AG04449 (cell line): ENCODE results near the gene ARG2.

Experiments
- CTCF ChIA-PET: fragments of 350-600 bp; formaldehyde crosslinking; extraction: SDS; loops from one replicate; lab custom pipeline; 2021; ENCODE audit warnings: antibody characterized with exemption; lab: Yijun Ruan, JAX
- POLR2A ChIA-PET: fragments of 400-600, 350-600 bp; formaldehyde crosslinking; extraction: SDS; loops from one replicate; lab custom pipeline; 2020; ENCODE audit warnings: antibody characterized with exemption, inconsistent platforms; lab: Yijun Ruan, JAX
- DNase-seq: peaks from one replicate; pipeline ENCODE4 v3.0.0-alpha.2; 2010; ENCODE audit warnings: low read depth, low spot score
- H3K4me3 ChIP-seq: 2 replicates; pipeline ENCODE4 v1.5.1; 2011; ENCODE audit warnings: low read depth, mild to moderate bottlenecking, control low read depth, low read length
- TF ChIP-seq, protein P1 (sequence below): IDR thresholded peaks from one replicate; pipeline ENCODE4 v1.5.1; 2011; ENCODE audit warnings: mild to moderate bottlenecking, moderate library complexity, low read length, control low read depth, inconsistent platforms; ENCODE audit not compliant: insufficient read depth; ENCODE audit errors: missing control alignments

Gene ARG2

DNA sequence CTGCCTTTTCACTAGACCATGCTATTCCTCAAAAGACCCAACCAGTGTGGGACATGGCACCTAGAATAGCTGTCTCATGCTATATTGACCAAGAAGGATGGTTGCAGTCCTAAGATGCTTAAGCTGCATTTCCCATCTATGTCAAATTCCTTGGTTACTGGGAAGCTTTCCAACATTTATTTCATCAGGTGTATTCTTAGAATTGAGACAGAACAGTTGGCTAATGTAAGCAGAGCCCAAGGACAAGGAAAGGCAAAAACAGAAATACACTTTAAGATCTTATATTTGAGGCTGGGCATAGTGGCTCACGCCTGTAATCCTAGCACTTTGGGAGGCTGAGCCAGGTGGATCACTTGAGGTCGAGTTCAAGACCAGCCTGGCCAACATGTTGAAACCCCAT lies 24.7 kb downstream of the ARG2 start:
- CTCF ChIA-PET = interaction anchor here (1.0 to 3.5 kb wide), 7 partner anchors 9 to 60 kb away, joined by 3 to 12 read pairs (median 4); no protein-coding TSS in a partner anchor

DNA sequence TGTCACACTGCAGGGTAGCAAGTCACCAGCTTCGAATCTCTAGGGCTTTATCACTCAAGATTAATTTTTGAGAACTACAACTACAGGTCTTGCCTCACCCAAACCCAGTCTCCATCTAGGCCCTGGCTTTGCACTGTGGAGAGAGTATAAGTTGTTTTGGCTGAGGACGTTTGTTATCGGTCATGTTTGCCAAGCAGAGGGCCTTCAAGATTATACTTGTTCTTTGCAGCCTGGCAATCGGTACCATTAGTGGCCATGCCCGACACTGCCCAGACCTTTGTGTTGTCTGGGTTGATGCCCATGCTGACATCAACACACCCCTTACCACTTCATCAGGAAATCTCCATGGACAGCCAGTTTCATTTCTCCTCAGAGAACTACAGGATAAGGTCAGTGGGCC lies 25.7 kb downstream of the ARG2 start:
- no peak for DNase-seq
- TF ChIP-seq, protein P1, sequence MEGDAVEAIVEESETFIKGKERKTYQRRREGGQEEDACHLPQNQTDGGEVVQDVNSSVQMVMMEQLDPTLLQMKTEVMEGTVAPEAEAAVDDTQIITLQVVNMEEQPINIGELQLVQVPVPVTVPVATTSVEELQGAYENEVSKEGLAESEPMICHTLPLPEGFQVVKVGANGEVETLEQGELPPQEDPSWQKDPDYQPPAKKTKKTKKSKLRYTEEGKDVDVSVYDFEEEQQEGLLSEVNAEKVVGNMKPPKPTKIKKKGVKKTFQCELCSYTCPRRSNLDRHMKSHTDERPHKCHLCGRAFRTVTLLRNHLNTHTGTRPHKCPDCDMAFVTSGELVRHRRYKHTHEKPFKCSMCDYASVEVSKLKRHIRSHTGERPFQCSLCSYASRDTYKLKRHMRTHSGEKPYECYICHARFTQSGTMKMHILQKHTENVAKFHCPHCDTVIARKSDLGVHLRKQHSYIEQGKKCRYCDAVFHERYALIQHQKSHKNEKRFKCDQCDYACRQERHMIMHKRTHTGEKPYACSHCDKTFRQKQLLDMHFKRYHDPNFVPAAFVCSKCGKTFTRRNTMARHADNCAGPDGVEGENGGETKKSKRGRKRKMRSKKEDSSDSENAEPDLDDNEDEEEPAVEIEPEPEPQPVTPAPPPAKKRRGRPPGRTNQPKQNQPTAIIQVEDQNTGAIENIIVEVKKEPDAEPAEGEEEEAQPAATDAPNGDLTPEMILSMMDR = no peak
- ChIA-PET POLR2A (interaction anchor here (1.7 kb wide), 1 partner anchor 8 kb away, joined by 5 read pairs; no protein-coding TSS in a partner anchor), CTCF (interaction anchor here (1.1 to 3.5 kb wide), 3 partner anchors 20 to 22 kb away, joined by 3 to 12 read pairs (median 3); no protein-coding TSS in a partner anchor)
- H3K4me3 ChIP-seq = no peak overlapping the region

More for the DNA sequence above, 24.7 kb downstream of the ARG2 start:
- no peak for DNase-seq
- no peak overlapping the region for H3K4me3 ChIP-seq
- TF ChIP-seq, protein P1 = no peak
- POLR2A ChIA-PET = interaction anchor here (1.7 kb wide), 1 partner anchor 9 kb away, joined by 5 read pairs; no protein-coding TSS in a partner anchor

DNA sequence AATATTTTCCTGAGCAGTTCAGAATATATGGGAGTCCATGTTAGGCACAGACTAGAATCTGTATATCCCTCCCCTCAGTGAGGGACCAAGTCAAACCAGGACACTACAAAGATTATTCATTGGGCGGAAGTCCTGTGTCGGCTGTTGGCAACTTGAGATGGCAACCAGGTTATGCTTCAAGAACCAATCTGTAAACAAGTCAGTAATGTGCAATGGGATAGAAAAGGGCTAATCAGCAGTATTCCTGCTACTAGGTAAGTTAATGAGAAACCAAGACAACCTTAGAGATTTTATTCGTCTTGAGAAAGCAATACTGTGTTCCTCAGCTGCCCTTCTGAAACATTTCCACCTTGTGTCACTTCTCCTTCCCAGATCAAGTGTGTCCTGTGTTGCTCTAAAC lies 26.4 kb downstream of the ARG2 start:
- no peak overlapping the region for H3K4me3 ChIP-seq
- ChIA-PET CTCF (no interaction called here), POLR2A (no interaction called here)
- TF ChIP-seq, protein P1 = no peak
- no peak for DNase-seq

DNA sequence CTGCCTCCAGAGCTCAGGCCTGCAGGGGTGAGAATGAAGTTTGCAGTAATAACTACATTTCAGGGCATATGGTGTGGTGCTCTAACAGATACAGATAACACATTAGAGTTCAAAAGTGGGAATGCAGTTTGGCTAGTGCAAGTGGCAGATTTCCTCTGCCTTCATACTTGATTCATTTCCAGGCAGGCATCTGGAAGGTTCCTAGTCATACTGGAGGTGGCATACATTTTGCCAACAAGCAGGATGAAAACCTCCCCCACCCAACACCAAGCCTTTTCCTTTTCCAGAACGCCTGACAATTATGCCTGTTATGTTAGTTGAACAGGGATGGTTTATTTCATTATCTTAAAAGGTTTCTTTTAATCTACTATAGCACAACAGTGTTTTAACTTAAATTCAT lies 30.4 kb downstream of the ARG2 start:
- no peak for DNase-seq
- TF ChIP-seq, protein P1 = no peak
- H3K4me3 ChIP-seq = no peak overlapping the region
- POLR2A ChIA-PET = no interaction called here
- CTCF ChIA-PET = interaction anchor here (1.5 to 1.9 kb wide), 2 partner anchors 17 to 31 kb away, joined by 5 to 9 read pairs; no protein-coding TSS in a partner anchor

DNA sequence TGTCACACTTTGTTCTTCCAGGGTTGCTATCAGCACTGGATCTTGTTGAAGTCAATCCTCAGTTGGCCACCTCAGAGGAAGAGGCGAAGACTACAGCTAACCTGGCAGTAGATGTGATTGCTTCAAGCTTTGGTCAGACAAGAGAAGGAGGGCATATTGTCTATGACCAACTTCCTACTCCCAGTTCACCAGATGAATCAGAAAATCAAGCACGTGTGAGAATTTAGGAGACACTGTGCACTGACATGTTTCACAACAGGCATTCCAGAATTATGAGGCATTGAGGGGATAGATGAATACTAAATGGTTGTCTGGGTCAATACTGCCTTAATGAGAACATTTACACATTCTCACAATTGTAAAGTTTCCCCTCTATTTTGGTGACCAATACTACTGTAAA lies 31.0 kb downstream of the ARG2 start:
- CTCF ChIA-PET = interaction anchor here (1.5 to 8.8 kb wide), 3 partner anchors 16 to 32 kb away, joined by 5 to 109 read pairs (median 9); partner anchors contain the start of gene VTI1B
- DNase-seq = no peak
- no peak overlapping the region for H3K4me3 ChIP-seq
- TF ChIP-seq, protein P1 = no peak
- POLR2A ChIA-PET = no interaction called here

DNA sequence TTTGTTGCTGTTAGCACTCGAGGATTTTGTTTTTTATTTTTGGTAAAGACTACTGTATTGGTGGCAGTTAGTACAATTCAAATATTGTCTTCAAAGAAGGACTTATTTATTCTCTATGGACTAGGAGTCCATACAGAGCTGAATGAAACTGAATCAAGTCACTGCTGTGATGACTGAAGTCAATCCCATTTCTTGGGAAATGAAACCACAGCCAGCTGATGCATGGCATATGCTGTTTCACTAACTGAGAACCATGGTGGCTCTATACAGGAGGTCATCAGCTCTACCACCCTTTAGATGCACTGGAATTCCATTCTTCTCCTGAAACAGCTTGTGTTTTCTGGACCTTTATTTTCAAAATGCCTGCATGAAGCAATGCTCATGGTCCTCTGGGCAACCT lies 32.5 kb downstream of the ARG2 start:
- CTCF ChIA-PET = interaction anchor here (1.0 to 8.8 kb wide), 9 partner anchors 9 to 81 kb away, joined by 3 to 109 read pairs (median 5); partner anchors contain the start of genes PIGH and VTI1B
- POLR2A ChIA-PET = no interaction called here

More for the DNA sequence above, 32.5 kb downstream of the ARG2 start:
- no peak overlapping the region for H3K4me3 ChIP-seq
- no peak for DNase-seq
- TF ChIP-seq, protein P1 = no peak
